DOHH2 (cell line): ENCODE results near the gene TRIM75.

Source experiments
- H3F3A ChIP-seq: fragments of 200-600 bp; sonication (generic), shearing (Covaris generic); 2 replicates; pipeline ENCODE4 v1.6.0; 2016; ENCODE audit warnings: antibody characterized with exemption, mild to moderate bottlenecking; ENCODE audit not compliant: control insufficient read depth, insufficient read depth
- H3K27ac ChIP-seq: fragments of 200-600 bp; sonication (generic); 2 replicates; pipeline ENCODE4 v1.5.1; 2014; ENCODE audit warnings: low read depth, mild to moderate bottlenecking, low read length, moderate library complexity
- H3K27me3 ChIP-seq: fragments of 200-600 bp; sonication (generic); 2 replicates; pipeline ENCODE4 v1.6.1; 2014; ENCODE audit warnings: mild to moderate bottlenecking, low read length, mixed read lengths; ENCODE audit not compliant: control insufficient read depth
- H3K36me3 ChIP-seq: fragments of 200-600 bp; sonication (generic); 2 replicates; pipeline ENCODE4 v1.6.1; 2014; ENCODE audit warnings: mild to moderate bottlenecking, low read length, moderate library complexity, mixed read lengths; ENCODE audit not compliant: control insufficient read depth
- H3K4me1 ChIP-seq: fragments of 200-600 bp; sonication (generic); 2 replicates; pipeline ENCODE4 v1.6.1; 2014; ENCODE audit warnings: mild to moderate bottlenecking, low read length, mixed read lengths; ENCODE audit not compliant: control insufficient read depth
- H3K4me2 ChIP-seq: fragments of 200-600 bp; sonication (generic); 2 replicates; pipeline ENCODE4 v1.6.0; 2014; ENCODE audit warnings: mild to moderate bottlenecking, low read length, moderate library complexity
- H3K4me3 ChIP-seq: fragments of 200-600 bp; sonication (generic); 2 replicates; pipeline ENCODE4 v1.5.1; 2014; ENCODE audit warnings: mild to moderate bottlenecking, low read length, mixed read lengths
- H3K79me2 ChIP-seq: fragments of 200-600 bp; sonication (generic); 2 replicates; pipeline ENCODE4 v1.6.1; 2014; ENCODE audit warnings: mild to moderate bottlenecking, low read length, mixed read lengths; ENCODE audit not compliant: control insufficient read depth
- H3K9me2 ChIP-seq: fragments of 200-600 bp; sonication (generic); replicated peaks from 2 replicates; pipeline ENCODE4 v1.6.1; 2014; ENCODE audit warnings: mild to moderate bottlenecking, low read length, mixed read lengths; ENCODE audit not compliant: control insufficient read depth
- H3K9me3 ChIP-seq: fragments of 200-600 bp; sonication (generic); 2 replicates; pipeline ENCODE4 v1.6.1; 2014; ENCODE audit warnings: antibody characterized with exemption, low read length, mixed read lengths; ENCODE audit not compliant: control insufficient read depth, insufficient read depth
- H4K20me1 ChIP-seq: fragments of 200-600 bp; sonication (generic); 2 replicates; pipeline ENCODE4 v1.6.0; 2014; ENCODE audit warnings: low read depth, mild to moderate bottlenecking, antibody characterized with exemption, low read length, moderate library complexity; ENCODE audit not compliant: control insufficient read depth, insufficient read depth
- EZH2phosphoT487 ChIP-seq: fragments of 200-600 bp; sonication (generic); IDR thresholded peaks from 2 replicates; pipeline ENCODE4 v1.6.1; 2017; ENCODE audit warnings: borderline replicate concordance, mild to moderate bottlenecking, antibody characterized with exemption, low read length, moderate library complexity, mixed read lengths
- TF ChIP-seq, protein P1 (sequence below): fragments of 200-600 bp; sonication (generic); IDR thresholded peaks from one replicate; pipeline ENCODE4 v1.5.1; 2014; ENCODE audit warnings: antibody characterized with exemption, mild to moderate bottlenecking, low read depth, low read length; ENCODE audit not compliant: poor library complexity, severe bottlenecking

Gene TRIM75

DNA sequence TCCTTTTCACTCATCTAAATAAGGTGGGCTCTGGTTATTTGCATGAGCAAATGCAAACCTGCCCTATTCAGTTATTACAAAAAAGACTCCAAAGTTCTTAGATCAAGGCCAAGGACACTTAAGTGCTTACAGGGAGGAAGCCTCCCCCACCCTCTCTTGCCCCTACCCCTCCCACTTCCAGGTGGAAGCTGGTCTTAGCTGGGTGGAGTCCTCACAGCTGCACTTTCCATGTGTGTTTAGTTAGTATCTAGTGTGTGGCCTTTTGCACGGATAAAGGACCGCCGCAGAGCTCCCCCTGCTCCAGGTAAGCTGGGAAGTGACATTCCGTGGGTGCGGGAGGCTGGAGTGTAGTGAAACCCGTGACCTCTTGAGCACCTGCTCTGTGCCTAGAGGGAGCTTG, at the start of gene TRIM75:
TSS of gene TRIM75 (plus strand) at position 222 of the 400 bp plus-strand sequence. CDS start 5,282 bp downstream, outside the sequence.
- Histone ChIP-seq H3K4me3 (no peak within 1 kb of the TSS), H3K4me1 (no peaks in the 10 kb centered on the region), H3K36me3 (no peaks in the 10 kb centered on the region), H3F3A (no peaks in the 10 kb centered on the region), H3K27me3 (no peaks in the 10 kb centered on the region), H4K20me1 (no peaks in the 10 kb centered on the region), H3K79me2 (no peaks in the 10 kb centered on the region), H3K4me2 (no peak within 1 kb of the TSS), H3K9me3 (no peaks in the 10 kb centered on the region), H3K27ac (no peak within 1 kb of the TSS), H3K9me2 (no peaks in the 10 kb centered on the region)
- TF ChIP-seq, protein P1, sequence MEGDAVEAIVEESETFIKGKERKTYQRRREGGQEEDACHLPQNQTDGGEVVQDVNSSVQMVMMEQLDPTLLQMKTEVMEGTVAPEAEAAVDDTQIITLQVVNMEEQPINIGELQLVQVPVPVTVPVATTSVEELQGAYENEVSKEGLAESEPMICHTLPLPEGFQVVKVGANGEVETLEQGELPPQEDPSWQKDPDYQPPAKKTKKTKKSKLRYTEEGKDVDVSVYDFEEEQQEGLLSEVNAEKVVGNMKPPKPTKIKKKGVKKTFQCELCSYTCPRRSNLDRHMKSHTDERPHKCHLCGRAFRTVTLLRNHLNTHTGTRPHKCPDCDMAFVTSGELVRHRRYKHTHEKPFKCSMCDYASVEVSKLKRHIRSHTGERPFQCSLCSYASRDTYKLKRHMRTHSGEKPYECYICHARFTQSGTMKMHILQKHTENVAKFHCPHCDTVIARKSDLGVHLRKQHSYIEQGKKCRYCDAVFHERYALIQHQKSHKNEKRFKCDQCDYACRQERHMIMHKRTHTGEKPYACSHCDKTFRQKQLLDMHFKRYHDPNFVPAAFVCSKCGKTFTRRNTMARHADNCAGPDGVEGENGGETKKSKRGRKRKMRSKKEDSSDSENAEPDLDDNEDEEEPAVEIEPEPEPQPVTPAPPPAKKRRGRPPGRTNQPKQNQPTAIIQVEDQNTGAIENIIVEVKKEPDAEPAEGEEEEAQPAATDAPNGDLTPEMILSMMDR = no peak
- no peak for TF ChIP-seq EZH2phosphoT487

DNA sequence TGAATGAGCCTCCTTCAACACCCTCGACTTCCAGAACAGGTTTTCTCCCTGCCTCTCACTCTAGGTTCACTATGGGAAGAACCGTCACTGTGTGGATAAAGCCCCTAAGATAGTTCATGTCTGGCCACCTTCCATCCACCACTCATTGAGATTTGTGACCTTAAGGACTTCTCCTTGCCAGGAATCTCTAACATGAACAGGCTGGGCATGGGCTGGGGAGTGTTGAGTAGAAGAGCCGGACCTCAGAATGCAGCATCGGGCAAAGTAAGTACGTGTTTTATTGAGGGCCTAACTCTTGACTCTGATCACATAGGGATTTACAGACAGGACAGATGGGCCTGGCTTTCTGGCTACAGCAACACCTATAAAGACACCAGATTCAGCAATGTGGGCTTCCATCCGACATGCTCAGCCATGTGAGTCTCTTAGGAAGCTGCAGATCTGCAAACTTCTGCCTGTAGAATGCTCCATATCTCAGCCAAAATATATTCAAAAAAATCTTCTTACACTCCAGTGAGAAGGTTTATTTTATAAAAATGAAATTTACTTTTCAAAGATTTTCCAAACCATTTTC, 48.2 kb upstream of the TRIM75 start:
- H3K36me3 ChIP-seq = no peaks in the 10 kb centered on the region
- TF ChIP-seq, protein P1 = no peak
- no peak for TF ChIP-seq EZH2phosphoT487
- no peaks in the 10 kb centered on the region for H4K20me1 ChIP-seq
- H3K4me1 ChIP-seq = no peaks in the 10 kb centered on the region
- H3K27me3 ChIP-seq = no peaks in the 10 kb centered on the region; the same call in 1 of the 2 replicates
- H3F3A ChIP-seq = no peaks in the 10 kb centered on the region
- H3K9me2 ChIP-seq = no peaks in the 10 kb centered on the region
- H3K79me2 ChIP-seq = no peaks in the 10 kb centered on the region
- H3K4me3 ChIP-seq = no peak overlapping the region
- H3K4me2 ChIP-seq = no peak overlapping the region
- H3K27ac ChIP-seq = no peak overlapping the region
- no peaks in the 10 kb centered on the region for H3K9me3 ChIP-seq

DNA sequence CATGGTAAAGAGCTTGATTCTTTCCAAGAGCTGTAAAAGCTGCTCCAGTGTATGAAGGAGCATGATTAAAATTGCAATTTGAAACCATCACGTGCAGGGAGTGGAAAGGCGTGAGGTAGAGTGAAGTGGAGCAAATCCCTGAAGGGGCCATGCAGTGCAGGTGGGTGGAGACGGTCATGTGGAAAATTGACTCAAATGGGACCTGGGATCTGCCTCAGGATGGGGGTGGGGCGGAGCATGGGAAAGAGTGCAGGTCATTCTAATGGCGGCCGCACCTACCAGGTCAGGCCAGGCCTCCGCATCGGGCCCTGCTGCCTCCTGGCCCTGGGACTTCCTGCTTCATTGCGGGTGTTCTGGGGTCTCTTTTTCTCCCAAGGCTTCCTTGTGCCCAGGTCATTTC, 47.2 kb upstream of the TRIM75 start:
- H3K27ac ChIP-seq = no peak overlapping the region
- H3K4me2 ChIP-seq = no peak overlapping the region
- no peaks in the 10 kb centered on the region for H3K9me2 ChIP-seq
- TF ChIP-seq, protein P1 = no peak
- TF ChIP-seq EZH2phosphoT487 = no peak
- no peaks in the 10 kb centered on the region; the same call in 1 of the 2 replicates for H3K27me3 ChIP-seq
- no peak overlapping the region for H3K4me3 ChIP-seq
- no peaks in the 10 kb centered on the region for H3K9me3 ChIP-seq
- no peaks in the 10 kb centered on the region for H4K20me1 ChIP-seq
- H3K79me2 ChIP-seq = no peaks in the 10 kb centered on the region
- no peaks in the 10 kb centered on the region for H3F3A ChIP-seq
- H3K36me3 ChIP-seq = no peaks in the 10 kb centered on the region
- no peaks in the 10 kb centered on the region for H3K4me1 ChIP-seq
